Inflammatory macrophage treated with lipopolysaccharide for 1 hour (primary cell): ENCODE measurements around the gene TGFBR3.
"Not testable (repeated sequence)": the region's sequence is repeated elsewhere in the genome, so short reads cannot be mapped to it uniquely, and the experiment has no call there.

ENCODE experiments used
- DNase-seq, 2 donors: peaks; one replicate each; pipeline ENCODE4 v3.0.0-alpha.2; 2020 to 2022

TGFBR3 gene

DNA sequence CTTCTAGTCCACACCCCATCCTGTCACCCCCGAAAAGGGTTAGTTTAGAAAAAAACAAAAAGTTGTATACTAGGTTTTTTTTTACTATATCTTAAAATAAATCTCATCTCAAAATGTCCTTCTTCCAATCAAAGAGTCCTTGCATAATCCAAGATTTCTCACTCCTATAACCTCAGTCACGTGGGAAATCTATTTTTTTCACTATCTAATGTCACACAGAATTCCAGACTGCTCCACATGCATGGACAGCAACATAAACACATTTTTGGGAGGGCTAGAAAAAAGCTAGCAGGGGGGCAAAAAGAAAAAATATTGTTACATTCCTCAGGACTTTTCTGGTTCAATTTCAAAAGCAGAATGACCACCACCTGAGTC, 39.3 kb downstream of the TGFBR3 start:
- DNase-seq: no peak

DNA sequence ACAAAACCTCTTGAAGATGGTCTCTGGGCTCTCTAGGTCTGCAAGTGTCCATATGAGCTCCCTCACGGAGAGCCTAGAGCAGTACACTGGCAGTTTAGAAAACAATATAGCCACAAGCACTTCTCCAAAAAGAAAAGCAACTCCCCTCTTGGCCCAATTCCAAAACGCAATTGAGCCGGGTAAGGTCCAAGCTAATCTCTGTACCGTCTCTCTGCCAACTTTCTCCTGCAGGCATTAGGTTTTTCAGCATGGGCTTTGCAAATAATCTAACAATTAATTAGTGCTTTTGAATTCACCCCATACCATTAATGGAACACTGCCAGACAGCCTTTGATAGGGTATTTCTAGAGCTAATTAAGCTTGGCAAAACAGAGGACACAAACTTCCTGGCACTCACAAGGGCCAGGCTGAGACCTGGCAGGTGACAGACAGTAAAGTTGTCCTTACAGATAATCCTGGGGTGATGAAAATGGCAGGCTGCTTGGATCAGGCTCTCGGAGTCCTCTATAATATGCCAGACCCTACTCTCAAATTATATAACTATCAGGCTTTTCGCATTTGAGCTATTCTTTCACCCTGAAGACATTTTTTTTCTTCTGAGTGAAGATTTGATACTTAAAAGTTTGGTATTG, 39.8 kb downstream of the TGFBR3 start:
- DNase-seq: no peak

DNA sequence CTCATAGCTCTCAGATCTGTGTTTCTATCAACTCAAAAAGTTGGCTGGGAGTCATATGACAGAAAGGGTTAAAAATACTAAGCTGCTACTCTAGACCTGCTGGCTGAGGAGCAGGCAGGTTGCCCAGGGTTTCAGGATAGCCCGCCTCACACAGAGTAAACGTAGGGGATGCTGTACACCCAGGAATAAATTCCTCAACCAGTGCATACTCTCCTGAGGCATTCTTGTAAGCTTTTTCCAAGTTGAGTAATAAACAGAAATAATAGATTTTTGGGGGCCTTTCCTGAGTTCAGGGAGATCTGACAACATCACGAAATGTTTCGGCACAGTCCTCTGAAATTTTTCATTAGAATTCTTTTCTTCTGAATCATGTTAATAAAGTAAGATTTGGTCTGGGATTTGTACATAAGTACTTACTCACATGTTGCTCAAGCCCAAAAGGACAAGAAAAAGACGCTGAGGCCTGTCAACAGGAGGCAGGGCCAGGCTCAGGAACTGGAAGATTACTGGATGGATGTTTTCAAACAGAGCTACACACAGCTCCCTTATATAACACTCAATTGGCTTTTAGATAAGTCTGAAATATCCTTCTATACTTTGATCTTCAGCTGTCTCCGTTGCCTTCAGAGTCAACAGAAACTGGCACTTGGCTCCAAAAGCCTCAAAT, 41.0 kb downstream of the TGFBR3 start:
- no peak for DNase-seq

DNA sequence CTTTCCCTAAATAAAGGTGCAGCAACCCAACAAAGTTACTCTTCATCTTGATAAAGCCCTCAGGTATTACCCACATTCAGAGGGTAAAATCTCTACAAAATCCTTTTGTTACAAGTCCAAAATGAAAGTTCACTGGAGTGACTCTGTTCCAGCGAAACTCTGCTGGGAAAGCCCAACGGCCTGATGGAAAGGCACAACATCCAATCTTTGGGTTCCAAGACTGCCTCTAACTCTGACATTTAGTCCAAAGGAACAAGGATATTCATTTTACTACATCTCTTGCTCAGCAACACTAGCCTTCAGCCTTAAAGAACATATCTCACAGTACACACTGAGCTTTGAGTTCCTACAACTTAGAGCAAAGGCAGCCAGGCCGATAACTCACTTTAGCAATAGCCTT, 42.1 kb downstream of the TGFBR3 start:
- DNase-seq: no peak

DNA sequence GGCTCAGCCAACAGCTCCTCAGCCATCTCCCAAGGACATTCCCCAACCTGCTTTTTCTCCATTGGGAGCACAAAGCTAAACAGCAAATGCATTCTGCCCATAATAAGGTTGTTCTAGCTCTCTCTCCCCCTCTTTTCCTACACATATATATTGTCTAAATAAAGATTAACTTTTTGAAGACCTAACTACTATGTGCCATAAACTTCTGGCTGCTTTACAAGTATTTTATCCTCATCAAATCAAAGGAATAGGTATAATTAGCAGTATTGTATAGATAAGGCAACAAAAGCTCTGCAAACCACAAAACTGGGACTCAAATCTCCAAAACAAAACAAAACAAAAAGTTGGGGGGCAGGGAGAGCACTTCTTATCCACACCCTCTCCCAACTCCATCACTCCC, 43.4 kb downstream of the TGFBR3 start:
- DNase-seq: no peak

DNA sequence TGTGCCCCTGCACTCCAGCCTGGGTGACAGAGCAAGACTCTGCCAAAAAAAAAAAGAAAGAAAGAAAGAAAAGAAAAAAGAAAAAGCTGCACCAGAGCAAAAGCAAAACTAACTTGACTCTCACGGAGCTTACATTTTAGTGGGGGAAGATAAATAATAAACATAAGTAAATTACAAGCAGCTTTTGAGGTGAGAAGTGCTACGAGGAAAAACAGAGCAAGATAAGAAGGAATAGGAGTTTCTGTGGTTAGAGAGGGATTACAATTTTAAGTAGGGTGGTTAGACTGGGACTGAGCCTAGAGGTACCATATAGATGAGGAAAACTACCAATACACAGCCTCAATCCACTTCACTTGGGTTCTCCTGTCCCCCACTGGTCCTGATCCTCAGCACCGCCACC, 43.9 kb downstream of the TGFBR3 start:
- no peak for DNase-seq

DNA sequence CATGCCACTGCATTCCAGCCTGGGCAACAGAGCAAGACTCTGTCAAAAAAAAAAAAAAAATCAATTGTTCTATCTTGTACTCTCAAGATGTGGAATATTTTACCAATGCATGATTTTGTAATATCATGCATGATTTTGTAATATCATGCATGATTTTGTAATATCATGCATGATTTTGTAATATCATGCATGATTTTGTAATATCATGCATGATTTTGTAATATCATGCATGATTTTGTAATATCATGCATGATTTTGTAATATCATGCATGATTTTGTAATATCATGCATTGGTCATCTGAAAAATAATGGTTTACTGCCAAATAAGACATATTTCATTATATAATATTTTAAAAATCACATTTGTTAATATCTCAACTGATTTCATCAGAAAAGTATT, 45.7 kb downstream of the TGFBR3 start:
- not testable (repeated sequence) for DNase-seq

DNA sequence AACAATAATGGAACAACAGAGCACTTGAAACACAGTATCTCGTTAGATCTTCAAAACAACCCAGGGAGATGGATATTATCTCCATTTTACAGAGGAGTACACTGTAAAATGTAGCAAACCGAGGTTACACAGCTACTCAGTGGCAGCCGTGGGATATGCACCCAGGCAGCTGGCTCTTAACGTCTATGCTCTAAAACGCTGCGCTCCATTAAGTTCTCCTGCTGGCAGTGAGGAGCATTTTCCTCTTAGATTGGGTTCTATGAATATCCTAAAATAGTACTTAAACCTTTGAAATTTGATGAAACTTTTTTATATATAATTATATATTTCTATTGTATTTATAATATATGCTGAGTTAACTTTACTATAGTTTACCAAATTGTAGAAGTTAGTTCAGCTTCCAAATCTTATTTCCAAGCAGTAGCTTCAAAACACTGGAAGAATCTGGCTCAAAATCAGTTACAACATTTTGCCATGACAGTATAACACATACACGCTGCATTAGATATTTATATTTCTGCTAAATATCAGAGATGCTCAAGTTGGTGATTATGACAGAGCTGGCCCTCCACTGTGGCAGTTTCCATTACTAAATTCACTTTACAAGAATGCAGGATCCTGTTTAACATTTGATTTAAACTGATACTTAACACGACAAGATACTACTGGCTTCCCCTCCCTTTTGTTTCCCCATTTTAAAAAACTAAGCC, 49.5 kb downstream of the TGFBR3 start:
- no peak for DNase-seq

DNA sequence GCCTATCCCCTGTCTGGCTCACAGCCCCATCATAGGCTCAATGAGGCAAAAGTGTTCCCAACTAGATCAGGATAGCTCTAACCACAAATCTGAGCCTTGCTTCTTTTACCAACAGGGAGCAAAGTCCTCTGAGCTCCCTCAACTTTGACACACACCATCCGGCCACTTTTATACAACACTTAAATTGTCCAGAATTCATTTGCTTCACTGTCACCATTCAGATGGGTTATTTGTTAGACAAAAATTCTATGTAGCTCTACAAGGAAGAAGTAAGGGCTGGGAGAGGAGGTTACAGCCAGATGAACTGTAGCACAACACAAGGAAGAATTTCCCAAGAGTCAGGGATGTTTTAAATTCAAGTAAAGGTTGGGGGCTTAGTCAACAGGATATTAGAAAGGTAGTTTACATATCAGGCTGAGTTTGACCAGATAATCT, 50.8 kb downstream of the TGFBR3 start:
- DNase-seq: no peak

DNA sequence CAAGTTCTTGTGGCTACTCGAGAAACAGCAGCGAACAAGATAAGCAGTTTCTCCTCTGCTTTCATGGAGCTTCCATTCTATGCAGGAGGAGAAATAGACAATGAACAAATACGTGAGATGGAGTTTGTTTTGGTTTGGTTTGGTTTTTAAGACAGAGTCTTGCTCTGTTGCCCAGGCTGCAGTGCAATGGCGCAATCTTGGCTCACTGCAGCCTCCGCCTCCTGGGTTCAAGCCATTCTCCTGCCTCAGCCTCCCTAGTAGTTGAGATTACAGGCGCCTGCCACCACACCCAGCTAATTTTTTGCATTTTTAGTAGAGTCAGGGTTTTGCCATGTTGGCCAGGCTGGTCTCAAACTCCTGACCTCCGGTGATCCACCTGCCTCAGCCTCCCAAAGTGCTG, 51.4 kb downstream of the TGFBR3 start:
- DNase-seq: not testable (repeated sequence)

DNA sequence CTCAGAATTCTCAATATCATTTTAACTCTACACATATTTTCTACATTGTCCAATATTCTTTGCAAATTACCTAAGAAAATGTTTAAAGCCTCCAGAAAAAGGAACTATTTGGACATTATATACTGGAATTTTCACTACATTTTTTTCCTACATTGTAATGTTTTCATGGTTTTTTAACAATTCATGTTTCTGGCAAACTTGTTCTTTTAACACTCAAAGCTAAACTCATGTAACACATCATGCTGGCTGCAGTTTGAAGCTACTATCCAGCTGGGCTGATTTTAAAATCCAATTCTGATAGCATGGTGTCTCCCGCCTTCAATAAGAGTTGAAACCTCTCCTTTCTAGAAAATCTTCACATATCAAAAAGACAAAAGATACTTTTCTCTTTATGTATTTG, 52.0 kb downstream of the TGFBR3 start:
- no peak for DNase-seq

DNA sequence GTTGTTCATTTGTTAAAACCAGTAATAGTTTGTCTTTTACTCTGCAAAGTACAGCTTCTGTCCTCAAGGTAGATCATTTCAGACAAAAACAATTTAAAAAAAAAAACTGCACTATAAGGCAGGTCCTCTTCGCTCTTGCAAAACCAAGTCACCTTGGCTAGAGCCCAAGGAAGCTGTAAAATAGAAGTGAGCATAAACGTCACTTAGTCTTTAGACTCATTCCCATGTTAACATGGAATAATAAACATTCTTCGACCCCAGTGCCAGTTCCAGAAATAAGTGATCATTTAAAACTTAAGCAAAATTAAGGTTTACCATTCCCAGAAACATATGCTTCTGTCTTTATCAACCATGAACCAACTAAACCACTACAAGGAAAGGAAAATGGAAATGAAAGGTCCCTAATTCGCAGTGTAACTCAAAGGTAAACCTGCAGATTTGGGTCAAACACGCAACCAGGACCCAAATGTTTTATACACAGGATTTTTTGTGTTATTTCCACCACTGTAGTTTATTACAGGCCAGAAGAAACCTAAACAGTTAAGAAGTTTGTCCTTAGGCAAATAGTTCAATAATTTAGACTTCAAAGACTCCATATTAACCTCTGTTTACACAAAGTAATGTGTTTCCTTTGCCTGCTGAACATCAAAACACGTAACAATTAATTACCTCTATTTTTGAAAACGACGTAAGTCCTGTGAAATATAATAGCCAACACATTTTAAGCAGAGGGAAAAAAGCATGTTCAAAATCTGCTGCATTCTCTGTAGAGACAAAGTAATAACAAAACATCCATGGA, 54.6 kb downstream of the TGFBR3 start:
- no peak for DNase-seq

DNA sequence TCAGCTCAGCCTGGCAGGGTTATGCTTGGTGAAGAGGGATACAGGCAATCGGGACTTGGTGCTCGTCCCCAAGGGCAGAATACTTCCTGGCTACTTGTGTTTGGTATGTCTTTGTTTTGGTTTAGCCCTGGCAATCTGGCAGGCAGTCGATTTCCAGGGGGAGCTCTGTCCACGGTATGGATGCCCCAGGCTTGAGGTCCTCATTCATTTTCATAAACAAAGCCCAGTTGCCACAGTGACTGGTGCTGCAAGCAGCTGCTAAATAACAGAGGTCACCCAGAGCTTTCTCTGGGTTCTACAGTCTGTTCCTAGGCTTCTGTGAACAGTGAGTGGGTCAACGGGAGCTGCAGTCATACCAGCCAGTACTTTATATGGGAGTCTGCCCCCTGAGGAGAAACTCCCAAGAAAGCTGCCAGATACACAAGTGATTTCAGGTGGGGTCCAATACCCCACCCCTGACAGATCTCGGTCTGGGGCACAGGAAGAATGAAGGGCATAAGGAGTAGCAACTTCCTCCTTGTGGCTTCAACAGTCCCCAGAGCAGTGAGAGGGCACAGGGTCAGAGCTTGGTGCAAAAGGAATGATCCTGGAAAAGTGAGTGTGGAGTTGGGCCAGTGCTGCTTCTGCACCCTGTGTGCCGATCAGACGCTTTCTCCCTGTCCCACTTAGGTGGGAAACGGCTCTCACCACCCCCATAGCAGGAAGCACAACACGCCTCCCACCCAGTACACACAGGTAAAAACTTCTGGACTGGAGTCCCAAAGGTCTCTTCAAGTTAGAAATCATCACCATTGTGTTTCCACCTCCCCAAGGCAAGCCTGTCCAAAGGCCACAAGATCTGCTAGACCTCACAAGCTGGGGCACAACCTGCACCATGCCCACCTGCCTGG, 55.5 kb downstream of the TGFBR3 start:
- no peak for DNase-seq

DNA sequence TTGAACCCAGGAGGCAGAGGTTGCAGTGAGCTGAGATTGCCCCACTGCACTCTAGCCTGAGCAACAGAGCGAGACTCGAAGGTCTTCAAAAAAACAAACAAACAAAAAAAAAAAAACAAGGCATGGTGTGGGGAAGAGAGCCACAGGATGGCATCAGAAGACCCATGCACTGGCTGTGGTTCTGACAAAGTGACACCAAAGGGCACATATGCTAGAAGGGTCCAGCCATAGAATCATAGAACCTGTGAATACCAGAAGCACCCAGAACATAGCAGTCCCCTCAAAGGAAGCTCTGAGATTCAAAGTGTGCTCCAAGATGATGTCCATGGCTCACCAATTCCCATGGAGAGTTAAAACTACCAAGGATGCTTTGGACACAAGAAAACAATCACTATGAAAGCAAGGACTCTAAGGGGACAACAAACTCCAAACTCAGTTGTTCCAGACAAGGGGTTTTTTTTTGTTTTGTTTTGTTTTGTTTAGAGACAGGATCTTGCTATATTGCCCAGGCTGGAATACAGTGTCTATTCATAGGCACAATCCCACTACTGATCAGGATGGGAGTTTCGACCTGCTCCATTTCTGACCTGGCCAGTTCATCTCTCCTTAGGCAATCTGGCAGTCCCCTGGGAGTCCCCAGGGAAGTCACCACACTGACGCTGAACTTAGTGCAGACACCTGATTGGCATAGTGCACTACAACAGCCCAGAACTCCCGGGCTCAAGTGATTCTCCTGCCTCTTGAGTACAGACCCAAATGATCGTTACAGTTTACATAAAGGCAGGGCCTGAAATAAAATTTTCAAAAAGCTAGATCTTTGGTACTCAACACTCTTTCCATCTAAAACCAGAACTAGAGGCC, 56.4 kb downstream of the TGFBR3 start:
- no peak for DNase-seq

DNA sequence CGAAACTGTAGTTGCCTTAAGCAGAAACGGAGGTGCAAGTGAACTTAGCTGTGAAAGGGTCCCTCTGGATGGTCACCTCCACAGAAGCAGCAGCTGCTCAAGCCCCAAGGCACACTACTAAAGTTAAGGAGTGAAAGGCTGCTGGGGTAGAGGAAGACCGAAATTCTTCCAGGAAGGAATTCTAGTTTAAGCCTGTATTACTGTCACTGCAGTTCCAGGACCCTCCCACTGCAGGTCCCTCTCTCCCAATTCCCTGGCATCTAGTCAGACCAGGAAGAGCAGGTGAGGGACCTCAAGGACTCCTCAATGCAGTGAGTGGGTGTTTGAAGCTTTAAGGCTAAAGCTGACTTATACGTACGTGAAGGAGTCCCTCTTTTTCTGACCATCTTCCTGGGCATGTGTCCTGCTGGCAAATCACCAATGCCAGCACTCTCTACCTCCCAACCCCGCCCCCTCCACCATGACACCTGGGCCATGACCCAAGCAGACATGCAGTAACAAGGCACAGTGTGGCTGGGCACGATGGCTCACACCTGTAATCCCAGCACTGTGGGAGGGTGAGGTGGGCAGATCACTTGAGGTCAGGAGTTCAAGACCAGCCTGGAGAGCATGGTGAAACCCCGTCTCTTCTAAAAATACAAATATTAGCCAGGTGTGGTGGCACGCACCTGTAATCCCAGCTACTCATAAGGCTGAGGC, 57.2 kb downstream of the TGFBR3 start:
- no peak for DNase-seq

DNA sequence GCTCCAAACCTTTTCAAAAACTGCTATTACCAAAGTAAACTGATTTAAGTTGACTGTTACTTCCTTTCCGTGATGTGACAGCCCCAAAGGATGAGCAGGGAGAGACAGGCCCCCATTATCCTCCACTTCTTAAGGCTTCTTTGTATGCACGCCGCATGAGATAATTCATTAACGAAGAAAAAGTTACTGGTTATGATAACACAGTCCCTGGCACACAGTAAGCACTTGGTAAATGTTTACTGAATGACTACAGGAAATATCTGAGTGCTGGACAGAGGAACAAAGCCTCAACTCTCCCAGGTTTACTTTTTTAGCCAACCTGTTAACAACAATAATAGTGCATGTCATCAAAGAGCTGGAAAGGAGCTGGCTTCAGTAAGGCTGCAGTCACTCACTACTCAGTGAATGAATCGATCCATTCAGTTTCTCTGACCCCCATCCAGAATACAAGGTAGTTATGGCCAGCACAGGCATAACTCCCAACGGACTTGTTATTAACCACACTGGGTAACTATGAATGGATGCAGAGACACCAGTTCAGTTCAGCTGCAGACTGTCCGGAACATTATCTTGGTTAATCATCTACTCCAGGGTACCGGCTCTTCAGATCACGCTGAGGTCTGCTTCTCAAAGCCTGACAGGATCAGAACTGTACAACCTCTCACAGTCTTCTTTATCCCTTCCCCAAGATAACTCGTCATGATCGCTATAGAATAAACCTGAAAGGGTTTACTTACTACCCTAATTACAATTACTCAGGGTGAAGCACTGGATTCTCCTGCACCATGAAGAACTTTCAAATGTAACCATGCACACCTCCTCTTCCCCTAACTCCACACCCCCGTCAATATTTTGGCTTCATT, 58.3 kb downstream of the TGFBR3 start:
- DNase-seq: no peak

DNA sequence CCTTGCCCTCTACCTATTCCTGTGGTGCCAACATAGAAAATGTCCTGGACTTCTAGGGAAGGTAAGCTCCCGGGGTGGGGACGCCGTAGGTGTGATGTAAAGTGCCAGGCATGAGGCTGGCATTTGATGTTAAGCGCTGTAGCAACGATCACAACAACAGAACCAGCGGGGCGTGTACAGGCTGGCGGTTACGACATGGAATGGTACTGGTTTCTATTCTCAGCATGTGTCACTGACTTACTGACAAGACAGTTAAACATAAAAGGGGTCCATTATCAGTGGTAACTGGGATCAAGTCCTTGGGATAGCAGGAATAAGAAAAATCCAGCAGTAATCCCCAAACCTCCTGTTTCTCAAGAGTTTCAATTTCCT, 58.9 kb downstream of the TGFBR3 start:
- no peak for DNase-seq

DNA sequence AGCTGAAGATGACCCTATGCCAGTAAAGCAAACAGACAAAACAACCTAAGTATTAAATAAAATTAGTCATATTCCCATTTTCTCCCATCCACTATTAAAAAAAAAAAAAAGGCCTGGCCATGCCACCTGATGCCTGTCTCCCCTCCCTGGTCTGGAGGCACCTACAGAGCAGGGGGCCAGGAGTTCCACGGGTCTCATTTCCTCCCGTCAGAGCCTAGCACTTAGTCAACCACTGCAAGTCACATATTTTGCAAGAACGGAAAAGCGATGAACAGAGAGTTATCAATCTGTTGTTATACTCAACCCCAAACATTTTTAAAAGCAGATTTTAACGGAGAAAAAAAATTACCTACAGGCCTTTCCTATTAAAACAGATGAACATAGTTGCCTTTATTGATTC, 59.3 kb downstream of the TGFBR3 start:
- no peak for DNase-seq

DNA sequence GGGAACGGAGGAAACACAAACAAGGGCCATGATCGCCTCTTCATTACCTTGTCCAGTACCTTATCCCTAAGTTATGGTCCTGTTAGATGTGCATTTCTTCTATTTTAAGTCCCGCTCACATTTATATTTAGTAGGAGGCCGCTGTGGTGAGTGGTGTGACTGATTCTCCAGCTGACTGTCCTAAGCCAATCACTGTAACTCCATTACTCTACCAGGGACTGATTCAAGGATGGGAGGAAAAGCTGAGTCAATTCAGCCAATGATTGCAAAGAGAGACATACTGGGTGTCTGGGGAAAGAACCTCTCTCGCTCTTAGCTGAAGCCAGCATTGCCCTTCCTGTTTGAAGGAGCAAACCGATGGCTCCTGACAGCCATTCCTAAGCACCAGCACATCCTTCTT, 59.7 kb downstream of the TGFBR3 start:
- DNase-seq: no peak
